Activated CD4-positive, alpha-beta T cell treated with anti-CD3 and anti-CD28 coated beads, Interleukin-2, amount 10 ng/mL, durations not matched to agents 24 days and 14 days (primary cell): Measurements from ENCODE around the gene SPATA12. TPM values are rescaled to one million over a fixed set of nuclear protein-coding genes. Genes with fewer than 3 reads are reported as not detected.
A peak's percentile ranks its signal among the peaks of the same experiment; 100 is the strongest.

Source experiments
- DNase-seq: peaks from one replicate; pipeline ENCODE4 v3.0.0; 2022
- H3K27ac Mint-ChIP-seq: one replicate; pipeline ENCODE4 v1.8.0; 2022; ENCODE audit warnings: mild to moderate bottlenecking, mixed read lengths
- H3K27me3 Mint-ChIP-seq: one replicate; pipeline ENCODE4 v1.8.0; 2022; ENCODE audit warnings: mixed read lengths
- H3K36me3 Mint-ChIP-seq: one replicate; pipeline ENCODE4 v1.8.0; 2022; ENCODE audit warnings: low read depth, mild to moderate bottlenecking, mixed read lengths
- H3K4me1 Mint-ChIP-seq: one replicate; pipeline ENCODE4 v1.8.0; 2021; ENCODE audit warnings: mixed read lengths
- H3K4me3 Mint-ChIP-seq: one replicate; pipeline ENCODE4 v1.8.0; 2022; ENCODE audit warnings: mild to moderate bottlenecking, moderate library complexity, mixed read lengths
- H3K9me3 Mint-ChIP-seq: one replicate; pipeline ENCODE4 v1.8.0; 2021; ENCODE audit warnings: mixed read lengths
- intact Hi-C: fragments of 100-400 bp; cut with micrococcal nuclease; formaldehyde crosslinking; loops from one replicate; pipeline ENCODE4 v1.15.1; 2023
- total RNA-seq: library from RNA; stranded (reverse); gene quantifications from 2 replicates; pipeline ENCODE4 v1.2.3, GENCODE V29; 2022

The SPATA12 gene, protein sequence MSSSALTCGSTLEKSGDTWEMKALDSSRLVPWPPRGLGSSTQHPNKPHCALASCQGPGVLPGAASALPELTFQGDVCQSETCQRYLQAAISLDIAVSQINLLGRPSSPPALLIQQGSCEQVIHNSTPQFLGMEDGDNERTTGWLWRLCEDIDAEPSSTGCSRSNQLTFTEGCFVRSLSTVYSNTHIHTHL
- total RNA-seq, result not detected in 2 replicates

DNA sequence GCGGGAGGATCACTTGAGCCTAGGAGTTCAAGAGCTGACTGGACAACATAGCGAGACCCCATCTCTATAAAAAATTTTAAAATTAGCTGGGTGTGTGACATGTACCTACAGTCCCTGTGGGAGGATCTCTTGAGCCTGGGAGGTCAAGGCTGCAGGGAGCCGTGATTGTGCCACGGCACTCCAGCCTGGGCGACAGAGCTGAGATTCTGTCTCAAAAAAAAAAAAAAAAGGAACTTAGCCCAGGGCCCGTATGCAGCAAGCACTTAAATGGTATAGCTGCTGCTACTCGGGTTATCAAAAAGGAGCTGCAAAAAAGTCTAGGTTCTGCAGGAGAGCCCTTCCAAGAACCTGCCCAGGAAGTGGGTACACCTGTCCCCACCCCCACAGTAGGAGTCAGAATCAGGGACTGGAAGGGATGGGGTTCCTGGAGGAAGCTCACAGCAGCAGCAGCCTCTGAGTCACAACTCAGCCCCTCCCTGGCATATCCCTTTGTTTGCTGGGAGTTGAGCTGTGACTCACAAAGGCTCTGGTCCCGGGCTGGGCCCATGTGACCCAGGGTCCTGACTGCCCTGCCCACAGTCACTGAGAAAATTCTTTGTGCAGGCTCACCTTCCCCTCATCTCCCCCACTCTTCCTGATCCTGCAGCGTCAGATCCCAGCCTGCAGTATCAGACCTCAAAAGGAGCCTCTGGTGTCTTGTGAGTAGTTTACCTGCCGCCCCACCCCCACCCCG lies at the start of gene SPATA12:
SPATA12 (plus strand) TSS at position 576 of the 733 bp plus-strand sequence. CDS start 13,031 bp downstream, outside the sequence.
- Mint-ChIP-seq H3K27ac (peak within 1 kb of the TSS; percentile 53), H3K4me1 (peaks cover 7% of the 10 kb centered on the region), H3K9me3 (no peaks in the 10 kb centered on the region), H3K4me3 (no peak within 1 kb of the TSS), H3K36me3 (no peaks in the 10 kb centered on the region), H3K27me3 (no peaks in the 10 kb centered on the region)
- no peak for DNase-seq
- intact Hi-C loops, result no loop called here

DNA sequence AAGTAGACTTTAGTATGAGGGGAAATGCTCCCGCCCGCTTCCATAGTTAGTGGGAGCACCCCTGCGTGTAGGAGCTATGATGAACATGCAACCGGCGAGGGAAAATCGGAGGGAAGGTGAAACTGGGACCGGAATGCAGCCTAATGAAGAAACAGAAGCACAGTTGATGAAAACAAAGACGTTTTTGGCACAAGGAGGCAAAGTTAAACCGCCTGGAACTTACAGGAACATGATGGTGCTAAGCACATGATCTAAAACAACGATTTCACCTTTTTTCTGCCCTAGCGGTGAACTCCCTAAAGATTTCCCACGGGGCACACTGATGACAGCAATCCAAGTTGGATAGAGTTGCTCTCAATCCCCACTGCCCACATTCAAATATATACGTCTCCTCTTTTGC lies 49.4 kb upstream of the SPATA12 start:
- H3K36me3 Mint-ChIP-seq, result no peaks in the 10 kb centered on the region
- peaks cover 9% of the 10 kb centered on the region for H3K4me1 Mint-ChIP-seq
- H3K9me3 Mint-ChIP-seq, result no peaks in the 10 kb centered on the region
- H3K4me3 Mint-ChIP-seq, result no peak overlapping the region
- intact Hi-C loops, result no loop called here
- no peak overlapping the region for H3K27ac Mint-ChIP-seq
- DNase-seq, result no peak
- H3K27me3 Mint-ChIP-seq, result peaks cover 3% of the 10 kb centered on the region

DNA sequence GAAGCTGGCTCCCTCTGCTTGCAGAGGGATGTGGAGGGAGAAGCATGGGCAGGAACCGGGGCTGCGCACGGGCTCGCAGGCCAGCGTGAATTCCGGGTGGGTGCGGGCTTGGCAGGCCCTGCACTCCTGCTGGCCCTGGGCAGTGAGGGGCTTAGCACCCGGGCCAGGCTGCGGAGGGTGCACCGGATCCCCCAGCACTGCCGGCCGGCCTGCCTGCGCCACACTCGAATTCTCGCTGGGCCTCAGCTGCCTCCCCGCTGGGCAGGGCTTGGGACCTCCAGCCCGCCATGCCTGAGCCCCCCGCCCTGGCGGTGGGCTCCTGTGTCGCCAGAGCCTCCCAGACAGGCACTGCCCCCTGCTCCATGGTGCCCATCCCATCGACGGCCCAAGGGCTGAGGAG lies 47.6 kb upstream of the SPATA12 start:
- Mint-ChIP-seq H3K27ac (no peak overlapping the region), H3K27me3 (peaks cover 5% of the 10 kb centered on the region), H3K9me3 (no peaks in the 10 kb centered on the region), H3K36me3 (no peaks in the 10 kb centered on the region), H3K4me3 (no peak overlapping the region), H3K4me1 (peaks cover 2% of the 10 kb centered on the region)
- intact Hi-C loops, result no loop called here
- DNase-seq, result no peak

DNA sequence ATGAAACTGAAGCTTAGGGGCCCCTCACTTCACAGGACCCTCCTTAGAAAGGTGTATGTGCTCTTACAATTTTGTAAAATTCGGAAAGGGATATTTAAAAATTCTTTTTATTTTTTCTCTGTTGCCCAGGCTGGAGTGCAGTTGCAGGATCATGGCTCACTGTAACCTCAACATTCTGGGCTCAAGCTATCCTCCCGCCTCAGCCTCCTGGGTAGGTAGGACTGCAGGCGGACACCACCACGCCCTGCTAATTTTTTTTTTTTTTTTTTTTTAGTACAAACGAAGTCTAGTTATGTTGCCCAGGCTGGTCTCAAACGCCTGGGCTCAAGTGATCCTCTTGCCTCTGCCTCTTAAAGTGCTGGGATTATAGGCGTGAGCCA lies 45.1 kb upstream of the SPATA12 start:
- no peaks in the 10 kb centered on the region for H3K9me3 Mint-ChIP-seq
- H3K27me3 Mint-ChIP-seq, result peaks cover 5% of the 10 kb centered on the region
- no peak overlapping the region for H3K4me3 Mint-ChIP-seq
- H3K27ac Mint-ChIP-seq, result no peak overlapping the region
- intact Hi-C loops, result no loop called here
- no peaks in the 10 kb centered on the region for H3K4me1 Mint-ChIP-seq
- DNase-seq, result no peak
- H3K36me3 Mint-ChIP-seq, result no peaks in the 10 kb centered on the region

DNA sequence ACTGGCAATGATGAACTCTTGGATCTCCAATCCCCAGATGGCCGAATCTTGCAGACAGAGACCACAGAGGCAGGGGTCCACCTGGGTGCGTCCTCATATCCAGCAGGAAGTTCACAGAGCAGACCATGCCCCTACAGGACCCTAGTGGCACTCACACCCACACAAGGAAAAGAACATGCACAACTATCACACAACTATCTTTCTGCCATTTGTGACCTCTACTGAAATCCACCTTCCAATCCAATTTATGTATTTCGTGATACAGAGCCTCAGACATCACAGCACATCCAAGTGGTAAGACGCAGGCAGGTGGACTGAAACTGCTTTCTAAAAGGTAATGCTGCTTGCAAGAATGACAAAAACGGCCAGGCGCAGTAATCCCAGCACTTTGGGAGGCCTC lies 44.6 kb upstream of the SPATA12 start:
- H3K36me3 Mint-ChIP-seq, result no peaks in the 10 kb centered on the region
- H3K27me3 Mint-ChIP-seq, result peaks cover 5% of the 10 kb centered on the region
- no peak overlapping the region for H3K4me3 Mint-ChIP-seq
- no peaks in the 10 kb centered on the region for H3K9me3 Mint-ChIP-seq
- H3K27ac Mint-ChIP-seq, result no peak overlapping the region
- H3K4me1 Mint-ChIP-seq, result no peaks in the 10 kb centered on the region
- intact Hi-C loops, result no loop called here
- no peak for DNase-seq

DNA sequence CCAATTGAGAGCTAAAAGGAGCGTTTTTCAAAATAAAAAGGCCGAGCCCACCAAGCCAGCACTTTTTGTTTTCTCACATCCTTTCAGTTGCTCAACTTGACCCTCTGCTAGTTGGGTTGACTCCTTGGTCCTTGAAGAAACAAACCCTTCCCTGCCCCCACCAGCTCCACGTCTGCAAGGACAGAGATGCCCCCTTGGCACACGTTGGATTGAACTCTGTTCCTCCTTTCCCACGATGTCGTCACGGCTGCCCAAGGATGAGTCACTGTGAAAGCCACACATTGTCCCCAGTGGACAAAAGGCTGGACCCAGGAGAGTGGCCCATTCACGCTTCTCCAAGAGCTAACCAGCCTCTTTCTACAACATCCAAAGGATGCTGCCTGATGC lies 43.0 kb upstream of the SPATA12 start:
- Mint-ChIP-seq H3K4me1 (no peaks in the 10 kb centered on the region), H3K4me3 (no peak overlapping the region), H3K36me3 (no peaks in the 10 kb centered on the region), H3K27me3 (peaks cover 6% of the 10 kb centered on the region), H3K27ac (no peak overlapping the region), H3K9me3 (no peaks in the 10 kb centered on the region)
- intact Hi-C loops, result no loop called here
- DNase-seq, result no peak

DNA sequence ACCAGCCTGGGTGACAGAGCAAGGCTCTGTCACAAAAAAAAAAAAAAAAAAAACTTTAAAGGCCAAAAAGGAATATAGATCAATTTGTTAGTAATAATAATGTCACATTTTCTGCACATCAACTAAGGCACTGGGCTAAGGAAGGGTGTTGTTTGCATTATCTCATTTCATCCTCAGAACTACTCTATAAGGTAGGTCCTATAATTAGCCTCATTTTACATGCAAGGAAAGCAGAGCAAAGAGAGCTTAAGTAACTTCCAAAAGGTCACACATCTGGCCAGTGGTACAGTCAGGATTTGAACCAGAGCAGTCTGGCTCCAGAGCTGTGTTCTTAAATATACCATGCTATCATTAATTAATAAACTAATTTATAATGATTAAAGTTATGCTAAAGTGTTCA lies 42.2 kb upstream of the SPATA12 start:
- Mint-ChIP-seq H3K4me3 (no peak overlapping the region), H3K27ac (no peak overlapping the region), H3K36me3 (no peaks in the 10 kb centered on the region), H3K27me3 (peaks cover 6% of the 10 kb centered on the region), H3K4me1 (no peaks in the 10 kb centered on the region), H3K9me3 (no peaks in the 10 kb centered on the region)
- DNase-seq, result no peak
- intact Hi-C loops, result no loop called here

DNA sequence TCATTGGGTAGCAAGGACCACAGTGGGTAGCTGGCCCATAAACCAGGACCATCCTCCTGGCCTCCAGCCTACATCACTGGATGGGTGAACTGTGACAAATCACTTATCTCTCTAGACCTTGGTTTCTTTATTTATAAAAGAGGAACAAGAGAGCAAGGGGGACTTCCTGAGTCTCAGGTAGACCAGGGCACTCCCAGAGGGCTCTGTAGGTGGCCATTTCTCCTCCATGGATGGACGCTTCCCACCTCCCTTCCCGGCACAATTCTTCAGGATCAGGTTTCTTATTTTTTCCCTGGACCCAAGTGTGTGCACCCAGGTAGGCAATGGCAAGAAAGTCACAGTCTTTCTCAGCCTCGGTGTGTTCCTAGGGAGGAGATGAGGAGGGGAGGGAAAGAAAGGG lies 41.4 kb upstream of the SPATA12 start:
- Mint-ChIP-seq H3K4me1 (no peaks in the 10 kb centered on the region), H3K4me3 (no peak overlapping the region), H3K27me3 (peaks cover 6% of the 10 kb centered on the region), H3K27ac (no peak overlapping the region), H3K36me3 (no peaks in the 10 kb centered on the region), H3K9me3 (no peaks in the 10 kb centered on the region)
- no peak for DNase-seq
- intact Hi-C loops, result no loop called here

DNA sequence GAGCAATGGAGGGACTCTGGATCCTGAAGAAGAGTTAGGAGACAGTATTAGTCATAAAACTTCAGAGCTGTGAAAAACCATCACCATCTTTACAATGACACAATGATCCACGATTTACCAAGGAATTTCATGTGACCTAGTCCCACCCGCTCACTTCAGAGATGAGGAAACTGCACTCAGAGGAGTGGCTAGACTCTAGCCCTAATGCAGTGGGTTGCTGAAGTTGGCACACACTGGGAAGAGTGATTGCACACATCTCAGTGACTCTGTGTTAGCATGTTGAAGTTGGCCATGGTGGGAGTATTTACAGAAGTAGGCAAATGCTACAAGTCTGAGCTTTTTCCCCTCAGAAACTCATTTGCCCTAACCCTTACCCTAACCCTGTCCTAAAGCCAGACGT lies 35.2 kb upstream of the SPATA12 start:
- intact Hi-C loops, result no loop called here
- peaks cover 6% of the 10 kb centered on the region for H3K27me3 Mint-ChIP-seq
- H3K27ac Mint-ChIP-seq, result no peak overlapping the region
- H3K36me3 Mint-ChIP-seq, result no peaks in the 10 kb centered on the region
- H3K4me3 Mint-ChIP-seq, result no peak overlapping the region
- no peak for DNase-seq
- no peaks in the 10 kb centered on the region for H3K9me3 Mint-ChIP-seq
- no peaks in the 10 kb centered on the region for H3K4me1 Mint-ChIP-seq

DNA sequence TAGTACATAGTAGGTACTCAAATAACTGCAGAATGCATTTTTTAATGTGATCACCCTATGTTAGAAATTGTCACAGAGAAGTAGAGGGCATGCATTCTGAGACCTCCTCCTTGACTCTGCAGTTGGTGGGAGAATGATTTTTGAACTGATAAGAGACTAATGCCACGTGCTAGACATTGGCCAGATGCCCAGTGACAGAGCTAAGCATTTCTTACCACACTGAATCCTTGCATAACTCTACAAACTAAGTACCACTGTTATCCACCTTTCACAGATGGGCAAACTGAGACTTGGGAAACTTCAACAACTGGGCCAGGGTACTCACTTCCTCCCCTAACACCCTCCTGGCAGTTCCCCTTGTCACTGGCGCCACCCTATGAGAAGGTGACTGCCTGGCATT lies 33.5 kb upstream of the SPATA12 start:
- no peak overlapping the region for H3K4me3 Mint-ChIP-seq

DNA sequence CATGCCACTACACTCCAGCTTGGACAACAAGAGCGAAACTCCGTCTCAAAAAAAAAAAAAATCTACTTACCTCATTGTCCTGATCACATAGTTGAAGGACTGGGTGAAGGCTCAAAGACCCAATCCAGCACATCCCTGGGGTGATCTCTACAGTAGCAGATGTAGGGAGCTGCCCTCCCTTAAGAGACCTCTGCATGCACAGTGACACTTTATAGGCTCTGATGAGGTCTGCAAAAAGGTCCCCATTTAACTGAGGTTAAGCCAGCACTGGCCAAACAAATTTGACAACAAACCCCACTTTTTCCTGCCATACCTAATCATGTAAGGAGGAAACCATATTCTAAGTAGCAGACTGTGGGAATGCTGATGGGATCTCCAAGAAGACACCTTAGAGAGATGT lies 31.1 kb upstream of the SPATA12 start:
- Mint-ChIP-seq H3K4me1 (no peaks in the 10 kb centered on the region), H3K4me3 (no peak overlapping the region)
- DNase-seq, result no peak

More for the DNA sequence above, 33.5 kb upstream of the SPATA12 start:
- Mint-ChIP-seq H3K9me3 (no peaks in the 10 kb centered on the region), H3K36me3 (no peaks in the 10 kb centered on the region), H3K27me3 (peaks cover 10% of the 10 kb centered on the region), H3K27ac (no peak overlapping the region), H3K4me1 (no peaks in the 10 kb centered on the region)
- DNase-seq, result no peak
- intact Hi-C loops, result no loop called here

DNA sequence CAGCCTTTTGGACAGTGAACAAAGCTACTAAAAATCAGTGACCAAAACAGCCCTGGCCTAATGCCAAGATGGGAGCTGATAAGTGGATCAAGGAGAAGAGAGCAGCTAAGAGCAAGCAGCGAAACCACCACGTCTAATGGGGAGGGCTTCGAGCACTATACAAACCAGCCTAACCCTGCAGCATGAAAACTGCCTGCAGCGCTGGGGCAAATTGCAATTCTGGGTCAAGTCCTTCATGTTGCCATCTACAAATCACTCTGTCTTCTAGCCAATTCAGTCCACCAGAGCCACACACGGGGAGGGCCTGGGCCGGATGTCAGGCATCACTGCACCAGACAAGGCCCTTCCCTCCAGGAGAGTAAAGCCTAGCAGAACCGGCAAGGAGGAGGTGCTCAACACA lies 30.5 kb upstream of the SPATA12 start:
- intact Hi-C loops, result no loop called here
- Mint-ChIP-seq H3K27ac (no peak overlapping the region), H3K4me3 (no peak overlapping the region), H3K9me3 (no peaks in the 10 kb centered on the region), H3K27me3 (peaks cover 18% of the 10 kb centered on the region), H3K4me1 (no peaks in the 10 kb centered on the region), H3K36me3 (no peaks in the 10 kb centered on the region)
- no peak for DNase-seq

More for the DNA sequence above, 31.1 kb upstream of the SPATA12 start:
- intact Hi-C loops, result no loop called here
- no peak overlapping the region for H3K27ac Mint-ChIP-seq
- H3K9me3 Mint-ChIP-seq, result no peaks in the 10 kb centered on the region
- H3K27me3 Mint-ChIP-seq, result peaks cover 18% of the 10 kb centered on the region
- H3K36me3 Mint-ChIP-seq, result no peaks in the 10 kb centered on the region

DNA sequence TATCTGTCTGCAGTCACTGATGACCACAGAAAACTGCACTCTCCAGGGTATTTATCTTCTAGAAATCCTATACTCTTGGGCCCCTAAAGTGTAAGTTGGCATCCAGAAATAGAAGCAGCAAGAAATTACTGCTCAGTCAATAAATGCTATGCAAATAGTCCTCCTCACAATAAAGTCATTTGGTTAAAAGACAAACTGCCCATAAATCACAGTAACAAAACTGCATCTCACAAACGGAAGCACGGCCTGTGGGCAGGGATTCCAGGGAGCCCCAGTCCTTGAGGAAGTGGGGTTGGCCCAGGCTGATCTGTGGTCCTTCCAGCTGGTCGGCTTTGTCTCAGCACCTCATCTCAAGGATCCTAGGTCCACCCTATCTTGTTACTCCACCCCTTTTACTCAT lies 29.7 kb upstream of the SPATA12 start:
- Mint-ChIP-seq H3K4me3 (no peak overlapping the region), H3K27ac (no peak overlapping the region), H3K27me3 (peaks cover 18% of the 10 kb centered on the region), H3K9me3 (no peaks in the 10 kb centered on the region), H3K36me3 (no peaks in the 10 kb centered on the region), H3K4me1 (no peaks in the 10 kb centered on the region)
- DNase-seq, result no peak
- intact Hi-C loops, result no loop called here

DNA sequence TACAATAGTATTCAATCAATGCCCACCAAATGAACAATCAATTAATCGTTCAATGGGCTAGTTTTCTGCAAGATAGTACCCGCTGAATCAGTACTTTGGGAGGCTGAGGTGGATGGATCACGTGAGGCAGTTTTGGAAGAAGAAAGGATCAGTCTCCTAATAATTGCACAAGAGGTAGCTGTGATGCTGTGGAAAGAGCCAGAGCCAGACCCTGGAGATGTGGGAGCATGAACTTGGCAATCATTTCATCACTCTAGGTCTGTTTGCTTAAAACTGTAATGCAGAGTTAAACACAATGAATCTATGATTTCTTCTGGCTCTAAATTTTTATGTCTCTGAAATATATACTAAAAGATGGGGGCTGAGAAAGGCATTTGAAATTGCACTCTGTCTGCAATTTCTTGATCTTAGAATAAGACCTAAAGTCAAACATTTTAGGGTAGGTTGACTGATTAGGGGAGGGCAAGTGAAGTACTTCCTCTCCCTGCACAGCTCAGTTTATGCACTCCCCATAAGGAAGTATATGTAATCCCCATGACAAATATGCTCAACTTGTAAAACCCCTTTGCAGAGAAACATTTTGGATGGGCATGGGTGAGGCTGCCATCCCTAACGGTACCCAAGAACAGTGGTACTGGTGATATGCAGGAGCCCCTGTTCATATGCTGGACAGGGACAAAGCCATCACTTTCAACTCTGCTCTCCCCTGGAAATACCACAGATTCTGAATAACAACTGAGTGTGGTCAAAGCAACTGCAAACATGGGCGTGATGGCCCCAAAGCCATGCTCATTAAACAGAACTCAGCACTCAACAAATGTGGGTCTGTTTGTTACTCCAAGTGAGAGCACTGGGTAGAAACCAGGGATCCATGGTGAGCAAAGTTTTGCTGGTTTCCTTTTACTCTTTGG lies 28.6 kb upstream of the SPATA12 start:
- Mint-ChIP-seq H3K4me1 (no peaks in the 10 kb centered on the region), H3K27me3 (peaks cover 18% of the 10 kb centered on the region)

More for the DNA sequence above, 28.6 kb upstream of the SPATA12 start:
- intact Hi-C loops, result no loop called here
- H3K36me3 Mint-ChIP-seq, result no peaks in the 10 kb centered on the region
- no peaks in the 10 kb centered on the region for H3K9me3 Mint-ChIP-seq
- H3K27ac Mint-ChIP-seq, result no peak overlapping the region
- no peak overlapping the region for H3K4me3 Mint-ChIP-seq
- DNase-seq, result no peak
